Stimulated activated CD4-positive, alpha-beta T cell treated with anti-CD3 and anti-CD28 coated beads, Interleukin-1b, Interleukin-23, amount 100 ng/mL, for 4 hours (primary cell): Measurements from ENCODE around the gene ELAVL1.
"Not testable (repeated sequence)": the region's sequence is repeated elsewhere in the genome, so short reads cannot be mapped to it uniquely, and the experiment has no call there.

Experiments used
- DNase-seq, 2 donors: peaks; one replicate each; pipeline ENCODE4 v3.0.0-alpha.2; 2020; ENCODE audit warnings: low read depth in 2 of 2

The ELAVL1 gene

GRCh38 chr19:7924241-7924640 lies 81.2 kb downstream of the ELAVL1 start:
- DNase-seq: no peak

GRCh38 chr19:7923295-7924191 lies 81.9 kb downstream of the ELAVL1 start:
- DNase-seq: no peak

- DNase-seq: no peak
Measured at GRCh38 chr19:7922836-7923195, 82.6 kb downstream of the ELAVL1 start.

GRCh38 chr19:7921967-7922835 lies 83.2 kb downstream of the ELAVL1 start:
- no peak for DNase-seq

- no peak for DNase-seq
Measured at GRCh38 chr19:7921302-7921966, 84.0 kb downstream of the ELAVL1 start.

- peak; percentile 100 for DNase-seq
Measured at GRCh38 chr19:7920519-7921301, 84.7 kb downstream of the ELAVL1 start.

GRCh38 chr19:7919610-7920518 lies 85.6 kb downstream of the ELAVL1 start, which contains the start of gene SNAPC2:
Gene SNAPC2, plus strand, starts transcription at chr19:7920338. Its CDS starts 29 bp downstream, at chr19:7920367.
- DNase-seq: peak; percentile 92 to 93

- no peak for DNase-seq
Measured at GRCh38 chr19:7918615-7919421, 86.6 kb downstream of the ELAVL1 start.

- not testable (repeated sequence) for DNase-seq
Measured at GRCh38 chr19:7918062-7918614, 87.3 kb downstream of the ELAVL1 start.

- DNase-seq: peak; percentile 36 to 53
Measured at GRCh38 chr19:7917267-7918061, 88.0 kb downstream of the ELAVL1 start.

GRCh38 chr19:7916955-7917266 lies 88.5 kb downstream of the ELAVL1 start:
- DNase-seq: no peak

GRCh38 chr19:7916103-7916954 lies 89.1 kb downstream of the ELAVL1 start:
- DNase-seq: peak; percentile 28 to 53

- DNase-seq: no peak
Measured at GRCh38 chr19:7915250-7916102, 90.0 kb downstream of the ELAVL1 start.

- DNase-seq: no peak
Measured at GRCh38 chr19:7914598-7915045, 90.8 kb downstream of the ELAVL1 start, which contains the start of gene TGFBR3L. Gene TGFBR3L, plus strand, starts transcription at chr19:7914830.

GRCh38 chr19:7914099-7914498 lies 91.3 kb downstream of the ELAVL1 start:
- no peak for DNase-seq

GRCh38 chr19:7913652-7914051 lies 91.8 kb downstream of the ELAVL1 start:
- no peak for DNase-seq
